Iris pigment epithelial cell (primary cell): ENCODE data around the gene TBC1D16.

Source experiments
- DNase-seq: peaks from one replicate; pipeline ENCODE4 v3.0.0-alpha.2; 2011; ENCODE audit warnings: low read depth

TBC1D16 gene

DNA sequence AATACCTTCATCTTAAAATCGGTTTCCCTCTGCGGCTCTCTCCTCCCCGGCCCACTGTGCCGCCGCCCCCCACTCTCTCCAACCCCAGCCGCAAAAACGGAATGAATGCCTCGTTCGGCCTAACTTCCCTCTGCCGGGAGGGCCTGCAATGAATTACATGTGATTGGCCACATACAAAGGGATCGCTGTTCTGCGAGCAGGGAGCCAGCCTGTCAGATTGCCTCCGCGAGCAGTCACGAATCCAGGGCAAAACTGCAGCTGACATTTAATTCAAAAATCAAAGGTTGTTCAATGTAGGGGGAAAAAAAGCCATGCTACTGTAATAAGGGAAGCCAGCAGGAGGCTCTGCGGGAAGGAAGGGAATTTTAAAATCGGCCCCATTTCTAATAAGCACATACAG lies 84.9 kb downstream of the TBC1D16 start:
- no peak for DNase-seq

DNA sequence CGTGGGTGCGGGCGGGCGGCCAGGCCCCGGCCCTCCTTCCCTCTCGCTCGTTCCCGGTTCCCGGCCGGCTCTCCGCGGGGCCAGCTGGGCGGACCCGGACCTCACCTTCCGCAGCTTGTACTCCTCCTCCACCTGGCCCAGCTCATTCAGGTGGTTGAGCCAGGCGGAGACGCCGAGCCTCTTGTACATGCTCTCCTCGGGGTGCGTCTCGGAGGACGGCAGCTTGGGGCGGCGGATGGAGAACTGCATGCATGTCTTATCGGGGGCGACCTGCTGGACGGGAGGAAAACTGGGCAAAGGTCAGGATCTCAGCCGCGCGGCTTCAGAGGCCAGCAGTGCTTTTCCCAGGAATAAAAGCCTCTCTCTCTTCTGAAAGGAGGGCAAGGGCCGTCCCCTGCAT lies 85.4 kb downstream of the TBC1D16 start:
- no peak for DNase-seq

DNA sequence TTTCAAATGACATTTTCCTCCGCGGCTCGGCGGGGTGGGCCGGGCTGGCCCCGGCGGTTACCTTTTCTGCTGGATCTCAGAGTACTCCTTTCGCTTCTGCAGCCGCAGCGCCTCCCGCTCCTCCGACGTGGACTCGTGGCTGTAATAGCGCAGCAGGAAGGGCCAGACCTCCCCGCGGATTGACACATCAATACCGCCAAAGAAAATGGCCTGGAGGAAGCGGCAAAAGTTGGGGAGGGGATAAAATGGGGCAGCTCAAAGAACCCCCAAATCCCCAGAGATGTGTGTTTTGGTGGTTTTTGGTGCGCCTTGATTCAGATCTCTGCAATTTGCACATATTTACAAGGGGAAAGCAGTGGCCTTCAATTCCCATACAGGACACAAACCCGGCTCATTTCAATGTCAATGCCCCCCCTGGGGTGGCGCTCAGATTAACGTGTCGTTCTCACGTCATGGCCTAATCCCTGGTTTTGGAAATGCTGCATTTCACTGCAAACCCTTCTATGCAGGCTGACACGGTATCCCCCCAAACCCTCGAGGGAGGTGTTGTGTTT lies 85.9 kb downstream of the TBC1D16 start:
- DNase-seq = no peak

DNA sequence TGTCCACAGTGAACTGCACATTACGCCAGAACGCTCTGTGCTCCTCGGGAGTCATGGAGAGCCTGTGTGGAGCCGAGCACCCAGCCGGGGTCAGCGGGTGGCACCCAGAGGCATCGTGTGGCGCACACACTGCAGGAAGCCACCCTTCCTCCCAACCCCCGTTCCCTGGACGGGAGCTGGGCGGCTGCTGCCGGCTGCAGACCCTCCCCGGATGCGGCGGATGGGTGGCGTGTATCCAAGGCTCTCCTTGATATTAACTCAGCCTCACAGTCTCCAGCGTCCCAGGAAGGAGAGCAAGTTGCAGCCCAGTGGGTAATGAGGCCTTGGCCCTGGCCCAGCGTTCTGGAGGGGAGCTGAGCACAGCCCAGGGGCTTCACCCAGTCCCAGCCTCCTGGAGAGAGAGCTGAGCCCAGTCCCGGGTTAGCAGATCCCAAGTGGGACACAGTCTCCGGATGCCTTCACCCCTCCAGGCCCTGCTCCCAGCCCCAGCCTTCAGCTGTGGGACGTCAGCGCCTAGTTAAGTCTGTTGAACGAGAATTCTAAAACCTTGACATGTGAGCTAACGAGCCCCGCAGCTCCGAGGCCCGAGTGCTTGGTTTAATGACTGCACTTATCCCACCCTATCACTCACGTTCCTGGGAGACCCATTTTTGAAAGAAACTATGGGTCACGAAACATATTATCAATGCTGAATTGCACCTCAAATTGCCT lies 86.6 kb downstream of the TBC1D16 start:
- DNase-seq = no peak

DNA sequence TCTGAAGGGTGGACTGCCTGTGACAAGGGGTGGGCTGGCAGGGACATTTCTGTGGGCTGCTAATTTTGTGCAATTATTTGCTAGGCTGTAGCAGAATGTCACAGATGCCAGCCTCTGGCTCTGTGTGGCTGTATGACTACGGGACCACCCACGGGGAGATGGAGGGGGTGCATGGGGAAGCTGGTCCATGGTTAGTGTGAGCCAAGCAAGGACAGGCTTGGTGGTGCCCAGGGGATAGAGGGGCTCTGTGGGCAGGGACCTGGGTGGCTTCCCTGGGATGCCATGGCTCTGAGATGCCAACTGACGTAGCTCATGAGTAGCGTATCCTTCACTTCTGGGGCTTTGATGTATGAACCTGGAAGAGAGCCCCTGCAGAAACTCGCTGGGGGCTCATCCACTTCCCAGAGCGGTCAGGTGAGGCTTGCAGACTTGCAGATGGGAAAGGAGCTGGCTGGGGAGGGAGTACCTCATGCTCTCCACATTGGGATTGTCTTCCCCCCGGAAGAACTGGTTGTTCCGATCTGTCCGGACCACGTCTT lies 87.2 kb downstream of the TBC1D16 start:
- DNase-seq = no peak

- DNase-seq = peak; percentile 70
Measured at GRCh38 chr17:79947351-79948031, 88.2 kb downstream of the TBC1D16 start.

DNA sequence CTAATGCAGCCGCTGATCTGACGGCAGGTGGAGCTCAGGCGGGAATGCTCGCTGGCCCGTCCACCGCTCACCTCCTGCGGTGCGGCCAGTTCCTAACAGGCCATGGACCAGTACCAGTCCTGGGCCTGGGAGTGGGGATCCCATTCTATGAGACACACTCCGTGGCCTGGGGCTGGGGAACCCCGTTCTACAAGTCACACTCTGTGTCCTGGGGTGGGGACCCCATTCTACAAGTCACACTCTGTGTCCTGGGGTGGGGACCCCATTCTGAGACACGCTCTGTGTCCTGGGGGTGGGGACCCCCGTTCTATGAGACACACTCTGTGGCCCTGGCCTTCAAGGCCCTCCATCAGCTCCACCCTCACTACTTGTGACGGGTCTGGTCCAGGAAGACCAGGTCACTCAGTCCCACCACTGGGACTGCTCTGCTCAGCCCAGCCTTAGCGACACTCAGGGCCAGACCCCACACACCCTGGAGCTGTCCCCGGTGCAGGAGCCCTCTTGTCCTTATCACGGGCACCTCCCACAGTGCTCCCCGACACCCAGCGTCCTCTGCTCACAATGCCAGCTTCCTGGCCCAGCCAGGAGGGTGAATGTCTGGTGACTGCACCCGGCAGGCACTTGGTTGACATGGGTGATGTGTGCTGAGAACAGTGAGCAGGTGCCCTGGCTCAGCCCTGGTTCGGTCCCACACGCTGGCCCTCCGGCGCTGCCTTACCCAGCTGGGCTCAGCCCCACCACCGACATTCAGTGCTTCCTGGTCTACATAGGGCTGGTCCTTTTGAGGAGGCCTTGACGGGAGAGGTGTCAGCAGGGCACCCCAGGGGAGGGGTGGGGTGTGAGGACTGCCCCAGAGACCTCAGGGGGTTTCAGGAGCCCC lies 89.1 kb downstream of the TBC1D16 start:
- DNase-seq = no peak

DNA sequence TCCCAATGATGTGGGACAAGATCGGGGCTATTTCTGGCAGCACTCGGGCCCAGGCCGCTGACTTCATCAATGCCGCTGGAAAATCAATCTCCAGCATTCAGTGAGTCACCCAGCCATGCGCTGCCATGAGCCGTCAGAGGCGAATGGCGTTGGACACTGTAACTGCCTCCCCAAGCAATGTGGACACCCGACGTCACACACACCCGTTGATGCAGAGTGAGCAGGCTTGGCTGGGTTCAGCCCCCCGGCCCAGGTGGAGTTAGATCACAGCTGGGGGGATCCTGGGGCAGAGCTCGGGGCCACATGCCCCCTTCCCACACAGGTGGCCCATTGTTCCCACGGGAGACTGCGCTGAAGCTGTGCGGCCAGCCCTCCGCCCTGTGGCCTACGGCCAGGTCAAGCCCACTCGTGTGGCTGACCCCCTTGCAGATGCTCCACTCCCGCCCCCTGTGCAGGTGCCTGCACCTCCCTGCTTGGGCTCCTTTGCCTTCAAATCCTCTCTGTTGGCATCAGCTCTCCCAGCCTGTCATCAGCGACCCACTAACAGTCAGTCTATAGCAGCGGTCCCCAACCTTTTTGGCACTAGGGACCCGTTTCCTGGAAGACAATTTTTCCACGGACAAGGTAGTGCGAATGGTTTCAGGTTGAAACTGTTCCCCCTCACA lies 89.9 kb downstream of the TBC1D16 start:
- no peak for DNase-seq

DNA sequence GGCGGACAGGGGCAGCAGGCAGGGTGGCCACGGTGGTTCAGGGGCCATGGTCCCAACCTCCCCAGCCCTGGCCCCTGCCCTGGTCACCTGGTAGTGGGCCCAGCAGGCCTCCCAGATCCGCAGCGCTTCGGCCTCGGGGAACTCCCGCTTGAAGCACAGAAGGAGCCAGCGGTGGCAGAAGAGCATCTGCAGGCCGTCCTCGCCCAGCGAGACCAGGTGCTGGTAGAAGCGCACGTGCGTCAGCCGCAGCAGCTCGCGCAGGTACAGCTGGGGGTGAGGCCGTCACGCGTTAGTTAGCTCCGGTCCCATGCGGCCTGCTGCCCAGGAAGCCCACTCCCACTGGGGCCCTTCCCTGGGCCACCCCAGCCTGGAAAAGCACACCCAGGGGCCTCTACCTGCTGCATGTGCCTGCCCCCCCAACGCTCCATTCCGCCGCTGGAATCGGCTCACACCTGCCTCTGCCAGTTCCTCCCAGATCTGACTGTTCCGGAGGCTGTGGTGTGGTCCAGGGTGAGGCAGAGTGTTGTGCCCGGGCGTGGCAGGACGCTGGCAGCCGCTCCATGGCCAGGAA lies 90.8 kb downstream of the TBC1D16 start:
- DNase-seq = no peak

DNA sequence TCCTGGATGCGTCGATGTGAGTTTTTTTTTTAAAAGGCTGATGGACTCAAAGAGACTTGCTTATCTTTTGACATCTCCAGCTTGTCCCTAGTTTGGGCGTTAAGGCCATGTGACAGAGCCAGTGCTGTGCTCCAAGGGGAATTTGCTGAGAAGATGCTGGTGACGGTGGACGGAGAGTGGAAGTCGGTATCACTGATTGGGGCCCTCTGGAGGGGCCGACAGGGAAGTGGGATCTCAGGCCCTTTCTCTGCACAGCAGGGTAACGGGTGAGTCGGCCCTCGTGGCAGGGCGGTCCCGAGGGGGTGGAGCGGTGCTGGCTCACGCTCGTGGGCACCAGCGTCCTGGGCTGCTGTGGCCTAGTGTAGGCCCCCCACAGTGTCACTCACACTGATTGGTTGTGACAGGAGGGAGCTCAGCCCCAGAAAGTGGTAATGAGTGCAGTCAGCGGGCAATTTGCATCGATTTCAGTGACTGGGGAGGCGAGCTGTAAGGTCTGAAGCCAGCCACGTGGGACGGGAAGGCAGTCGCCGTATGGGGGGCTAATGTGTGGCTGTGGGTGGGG lies 91.3 kb downstream of the TBC1D16 start:
- no peak for DNase-seq

- no peak for DNase-seq
Measured at GRCh38 chr17:79943347-79944241, 92.1 kb downstream of the TBC1D16 start.

DNA sequence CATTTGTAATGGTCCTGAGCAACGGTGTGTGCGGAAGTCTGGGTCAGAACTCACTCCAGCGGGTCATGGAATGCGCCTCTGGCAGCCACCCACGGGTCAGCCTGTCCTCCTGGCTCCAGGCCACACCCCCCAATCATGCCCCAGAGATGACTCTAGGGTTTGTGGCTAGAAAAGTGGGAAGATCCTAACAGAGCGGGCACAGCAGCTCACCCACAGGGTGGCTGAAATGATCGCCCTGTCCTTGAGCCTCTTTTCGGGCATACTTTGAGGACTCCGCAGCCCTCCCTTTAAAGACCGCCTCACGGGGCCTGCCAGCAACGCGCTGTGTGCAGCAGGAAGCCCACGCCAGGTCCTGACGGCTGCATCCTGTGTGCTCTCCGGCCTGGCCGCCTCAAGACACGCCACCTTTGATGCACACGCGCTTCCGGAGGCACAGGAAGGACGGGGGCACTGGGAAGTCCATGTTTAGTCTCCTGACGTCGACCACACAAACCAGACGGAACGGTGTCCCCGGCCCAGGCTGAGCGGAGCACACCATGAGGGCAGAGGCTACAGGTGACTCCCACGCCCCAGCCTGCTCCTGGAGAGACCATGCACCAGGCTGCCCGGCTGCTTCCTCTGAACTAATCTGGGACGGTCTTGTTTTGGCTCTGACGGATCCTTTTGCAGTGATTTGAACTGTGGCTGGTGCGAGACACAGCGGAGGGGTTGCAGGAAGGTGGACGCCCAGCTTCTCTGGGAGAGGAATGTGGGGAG lies 92.9 kb downstream of the TBC1D16 start:
- DNase-seq = peak; percentile 24

DNA sequence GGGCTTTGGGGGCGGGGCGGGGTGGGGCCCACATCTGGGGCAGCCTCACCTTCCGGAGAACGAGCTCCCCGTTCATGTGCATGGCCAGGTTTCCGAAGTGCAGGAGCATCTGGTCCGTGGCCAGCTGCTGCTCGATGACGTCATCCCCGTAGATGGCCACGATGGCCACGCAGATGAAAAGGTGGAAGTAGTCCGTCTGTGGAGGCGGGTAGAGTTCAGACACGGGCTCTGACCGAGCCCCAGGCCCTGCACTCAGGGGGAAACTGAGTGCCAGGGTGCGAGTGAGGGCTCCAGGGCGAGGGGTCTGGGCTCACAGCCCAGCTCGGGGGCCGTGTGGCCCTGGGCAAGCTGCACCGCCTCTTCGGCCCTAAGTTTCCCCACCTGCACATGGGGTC lies 93.7 kb downstream of the TBC1D16 start:
- DNase-seq = no peak

GRCh38 chr17:79941088-79942010 lies 94.3 kb downstream of the TBC1D16 start:
- no peak for DNase-seq

GRCh38 chr17:79940459-79941087 lies 95.1 kb downstream of the TBC1D16 start:
- DNase-seq = no peak

DNA sequence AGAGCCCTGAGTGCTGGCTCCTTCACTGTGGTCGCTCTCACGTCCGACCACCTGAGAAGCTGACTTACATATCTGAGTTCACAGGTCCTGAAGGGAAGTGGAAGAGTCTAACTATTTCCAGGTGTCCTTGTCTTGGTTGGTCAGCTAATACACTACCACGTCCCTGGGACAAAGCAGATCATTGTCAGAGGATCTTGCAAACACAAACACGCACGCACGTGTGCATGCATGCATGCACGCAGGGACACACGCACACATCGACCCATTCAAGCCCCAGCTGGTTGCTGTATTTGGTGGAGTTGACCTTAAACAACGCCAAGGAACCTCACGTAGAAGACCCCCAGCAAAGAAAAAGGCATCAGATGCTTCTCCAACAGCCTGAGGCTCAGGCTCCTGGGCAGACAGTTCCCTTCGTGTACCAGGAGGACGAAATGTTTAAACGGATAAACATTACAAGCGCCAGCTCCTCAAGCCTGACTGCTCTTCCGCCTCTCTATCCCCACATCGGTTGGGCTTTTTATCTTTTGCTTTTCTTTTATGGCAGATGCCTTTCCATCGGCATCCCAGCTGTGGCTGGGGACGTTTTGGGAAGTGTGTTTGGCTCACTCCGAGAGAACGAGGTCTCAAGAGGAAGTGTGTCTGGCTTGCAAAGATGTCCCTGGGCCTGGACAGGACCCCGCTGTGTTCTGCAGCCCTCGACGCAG lies 95.8 kb downstream of the TBC1D16 start:
- DNase-seq = no peak

DNA sequence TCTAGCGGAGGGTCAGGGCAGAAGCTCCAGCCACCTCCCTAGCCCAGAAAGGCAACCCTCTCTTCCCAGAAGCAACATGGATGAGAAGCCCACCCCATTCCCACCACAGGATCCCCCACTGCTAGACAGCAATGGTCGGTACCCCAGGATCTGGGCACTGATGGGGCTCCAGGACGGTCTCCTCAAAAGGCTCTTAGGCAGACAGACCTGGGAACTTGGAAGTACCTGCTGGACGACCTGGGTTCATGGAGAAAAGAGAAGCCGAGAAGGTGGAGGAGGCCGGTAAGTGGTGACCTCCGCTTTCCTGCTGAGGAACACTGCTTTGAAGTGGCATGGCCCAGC lies 96.6 kb downstream of the TBC1D16 start:
- no peak for DNase-seq
